Breast epithelium (tissue), 4 donors: ENCODE data around the gene SKIC3. TPM values are rescaled to one million over a fixed set of nuclear protein-coding genes. Genes with fewer than 3 reads are reported as not detected.

Experiments used
- DNase-seq, 2 donors: peaks; one replicate each; pipeline ENCODE4 v3.0.0-alpha.2; 2019; ENCODE audit warnings: low spot score in 2 of 2
- H3K27ac ChIP-seq, 2 donors: fragments of 200-600 bp; sonication (generic) in 1 of 2; one replicate each; pipeline ENCODE4 v1.5.1; 2016 to 2019; ENCODE audit warnings: mild to moderate bottlenecking in 1 of 2
- H3K27me3 ChIP-seq, 2 donors: fragments of 200-600 bp; sonication (generic) in 1 of 2; one replicate each; pipeline versions ENCODE4 v1.5.1 to v1.6.0; 2017 to 2019; ENCODE audit warnings: control low read depth in 1 of 2, mild to moderate bottlenecking in 1 of 2
- H3K36me3 ChIP-seq: fragments of 200-600 bp; one replicate; pipeline ENCODE4 v1.5.1; 2019
- H3K4me1 ChIP-seq, 2 donors: fragments of 200-600 bp; sonication (generic); one replicate each; pipeline ENCODE4 v1.5.1; 2016 to 2019; ENCODE audit warnings: control low read depth in 1 of 2
- H3K4me3 ChIP-seq, 3 donors: fragments of 200-600 bp; sonication (generic); 1 replicate in 2 of 3; 2 replicates in 1 of 3; pipeline ENCODE4 v1.5.1; 2016 to 2019; ENCODE audit warnings: mild to moderate bottlenecking in 3 of 3, moderate library complexity in 2 of 3
- H3K9me3 ChIP-seq, 2 donors: fragments of 200-600 bp; sonication (generic) in 1 of 2; one replicate each; pipeline ENCODE4 v1.5.1; 2016 to 2019; ENCODE audit warnings: control low read depth in 1 of 2
- POLR2A ChIP-seq: fragments of 450-650 bp; IDR thresholded peaks from one replicate; pipeline ENCODE4 v1.6.1; 2016; ENCODE audit warnings: antibody characterized with exemption, mild to moderate bottlenecking, moderate library complexity
- POLR2AphosphoS5 ChIP-seq, 3 donors: sonication (generic); formaldehyde crosslinking; IDR thresholded peaks; one replicate each; pipeline ENCODE4 v1.6.1; 2017; ENCODE audit warnings: antibody characterized with exemption in 3 of 3
- intact Hi-C: fragments of 100-400 bp; cut with DNase I; formaldehyde crosslinking; loops from one replicate; pipeline ENCODE4 v1.15.1; 2023; ENCODE audit warnings: low total_unique reads
- total RNA-seq, 3 donors: library from RNA; depleted of rRNA; stranded (reverse); fragments of >200 nt; gene quantifications; one replicate each; pipeline ENCODE4 v1.1.0, GENCODE V29; 2016
- TF ChIP-seq, protein P1 (sequence below), 3 donors: fragments of 450-650 bp; IDR thresholded peaks; one replicate each; pipeline ENCODE4 v1.5.1; 2016 to 2017; ENCODE audit warnings: antibody characterized with exemption in 3 of 3, mild to moderate bottlenecking in 3 of 3, moderate library complexity in 3 of 3

The SKIC3 gene
- total RNA-seq, 3 donors from 2014 or later = 78.6 to 119 (median 104) TPM

DNA sequence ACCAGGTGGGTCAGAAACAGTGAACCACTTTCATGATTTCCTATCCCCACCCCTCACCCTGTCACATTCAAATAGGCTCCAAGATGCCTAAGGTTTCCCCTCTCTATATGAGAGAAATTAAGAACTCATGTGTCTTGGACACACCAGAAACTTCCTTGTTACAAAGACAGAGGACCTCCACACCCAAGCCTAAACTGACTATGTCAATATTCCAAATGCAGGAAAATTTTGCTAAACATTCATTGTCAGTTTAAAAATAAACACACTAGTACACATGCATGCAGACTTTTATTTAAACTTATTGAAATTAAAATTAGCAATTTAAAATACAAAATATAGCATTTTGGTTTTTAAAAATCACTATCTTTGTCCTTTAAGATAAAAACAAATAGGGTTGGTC, 26.2 kb downstream of the SKIC3 start:
- no peaks in the 10 kb centered on the region for H3K27me3 ChIP-seq
- H3K9me3 ChIP-seq = no peaks in the 10 kb centered on the region
- H3K36me3 ChIP-seq = no peaks in the 10 kb centered on the region
- DNase-seq = no peak
- no peaks in the 10 kb centered on the region for H3K4me1 ChIP-seq
- TF ChIP-seq POLR2AphosphoS5 (IDR thresholded peaks at IDR 0.05) = no peak
- H3K4me3 ChIP-seq = no peak overlapping the region
- intact Hi-C loops = no loop called here
- no peak overlapping the region for H3K27ac ChIP-seq

DNA sequence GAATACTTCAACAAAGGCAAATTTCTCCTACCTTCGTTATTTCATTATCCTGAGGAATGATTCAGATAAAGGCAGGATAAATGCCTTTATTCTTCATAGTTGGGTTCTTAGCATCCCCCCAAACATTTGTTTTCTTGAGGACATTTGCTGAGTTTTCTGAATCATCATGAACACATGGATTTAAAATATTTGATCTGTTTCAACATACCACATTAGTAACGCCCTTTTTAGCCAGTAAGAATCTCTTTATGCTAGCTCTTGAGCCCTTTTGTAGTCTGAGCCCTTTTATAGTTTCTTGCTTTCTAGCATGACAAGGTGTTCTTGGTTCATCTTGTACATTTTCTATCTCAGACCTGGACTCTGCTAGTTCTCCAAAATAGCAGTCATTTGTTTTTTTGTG, 27.9 kb downstream of the SKIC3 start:
- intact Hi-C loops = no loop called here
- H3K36me3 ChIP-seq = no peaks in the 10 kb centered on the region
- DNase-seq = no peak

DNA sequence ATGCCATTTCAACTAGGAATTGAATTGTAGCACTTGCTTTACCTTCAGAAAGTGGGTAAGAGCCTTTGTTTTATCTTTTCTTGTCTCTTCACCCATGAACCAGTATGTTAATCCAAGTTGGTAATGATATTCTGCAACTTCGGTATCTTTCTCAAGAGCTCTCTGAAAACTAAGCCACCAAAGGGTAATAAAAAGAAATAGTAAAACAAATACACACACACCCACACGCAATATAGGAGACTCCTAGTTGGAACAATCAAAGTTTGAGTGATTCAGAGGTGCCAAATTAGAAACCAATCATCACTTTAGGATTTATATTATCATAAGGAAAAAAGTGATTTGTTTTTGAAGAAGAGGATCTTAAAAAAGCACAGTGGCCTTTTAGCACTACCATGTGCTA, 30.4 kb downstream of the SKIC3 start:
- no peak overlapping the region for H3K27ac ChIP-seq
- H3K4me3 ChIP-seq = no peak overlapping the region
- no peaks in the 10 kb centered on the region for H3K4me1 ChIP-seq
- H3K36me3 ChIP-seq = no peaks in the 10 kb centered on the region
- H3K27me3 ChIP-seq = no peaks in the 10 kb centered on the region
- no peak for DNase-seq
- H3K9me3 ChIP-seq = no peaks in the 10 kb centered on the region
- intact Hi-C loops = no loop called here
- no peak for TF ChIP-seq POLR2A
- TF ChIP-seq, protein P1, sequence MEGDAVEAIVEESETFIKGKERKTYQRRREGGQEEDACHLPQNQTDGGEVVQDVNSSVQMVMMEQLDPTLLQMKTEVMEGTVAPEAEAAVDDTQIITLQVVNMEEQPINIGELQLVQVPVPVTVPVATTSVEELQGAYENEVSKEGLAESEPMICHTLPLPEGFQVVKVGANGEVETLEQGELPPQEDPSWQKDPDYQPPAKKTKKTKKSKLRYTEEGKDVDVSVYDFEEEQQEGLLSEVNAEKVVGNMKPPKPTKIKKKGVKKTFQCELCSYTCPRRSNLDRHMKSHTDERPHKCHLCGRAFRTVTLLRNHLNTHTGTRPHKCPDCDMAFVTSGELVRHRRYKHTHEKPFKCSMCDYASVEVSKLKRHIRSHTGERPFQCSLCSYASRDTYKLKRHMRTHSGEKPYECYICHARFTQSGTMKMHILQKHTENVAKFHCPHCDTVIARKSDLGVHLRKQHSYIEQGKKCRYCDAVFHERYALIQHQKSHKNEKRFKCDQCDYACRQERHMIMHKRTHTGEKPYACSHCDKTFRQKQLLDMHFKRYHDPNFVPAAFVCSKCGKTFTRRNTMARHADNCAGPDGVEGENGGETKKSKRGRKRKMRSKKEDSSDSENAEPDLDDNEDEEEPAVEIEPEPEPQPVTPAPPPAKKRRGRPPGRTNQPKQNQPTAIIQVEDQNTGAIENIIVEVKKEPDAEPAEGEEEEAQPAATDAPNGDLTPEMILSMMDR (IDR thresholded peaks at IDR 0.05) = no peak
- no peak for TF ChIP-seq POLR2AphosphoS5 (IDR thresholded peaks at IDR 0.05)

More for the DNA sequence above, 27.9 kb downstream of the SKIC3 start:
- no peak overlapping the region for H3K4me3 ChIP-seq
- H3K27ac ChIP-seq = no peak overlapping the region
- H3K9me3 ChIP-seq = no peaks in the 10 kb centered on the region
- H3K4me1 ChIP-seq = no peaks in the 10 kb centered on the region
- TF ChIP-seq, protein P1 (IDR thresholded peaks at IDR 0.05) = no peak
- TF ChIP-seq POLR2A (no peak), POLR2AphosphoS5 (IDR thresholded peaks at IDR 0.05) (no peak)
- H3K27me3 ChIP-seq = no peaks in the 10 kb centered on the region

DNA sequence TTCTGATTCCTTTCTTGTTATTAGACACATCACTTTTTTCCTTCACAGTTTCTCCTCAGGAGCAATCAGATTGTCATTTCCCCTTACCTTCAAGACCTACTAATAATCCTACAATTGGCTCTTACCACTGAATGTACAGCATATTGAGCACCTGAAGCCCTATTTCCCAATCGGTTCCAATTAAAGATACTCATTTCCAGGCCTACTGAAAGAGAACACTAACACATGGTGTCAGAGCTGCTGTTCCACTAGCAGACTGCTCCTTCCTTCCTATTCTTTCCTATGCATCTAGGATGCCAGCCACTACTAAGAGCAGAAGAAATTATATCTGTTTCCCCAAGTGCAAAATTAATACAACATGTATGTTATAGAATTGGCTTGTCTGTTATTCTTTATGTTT, 34.6 kb downstream of the SKIC3 start:
- H3K36me3 ChIP-seq = no peaks in the 10 kb centered on the region

DNA sequence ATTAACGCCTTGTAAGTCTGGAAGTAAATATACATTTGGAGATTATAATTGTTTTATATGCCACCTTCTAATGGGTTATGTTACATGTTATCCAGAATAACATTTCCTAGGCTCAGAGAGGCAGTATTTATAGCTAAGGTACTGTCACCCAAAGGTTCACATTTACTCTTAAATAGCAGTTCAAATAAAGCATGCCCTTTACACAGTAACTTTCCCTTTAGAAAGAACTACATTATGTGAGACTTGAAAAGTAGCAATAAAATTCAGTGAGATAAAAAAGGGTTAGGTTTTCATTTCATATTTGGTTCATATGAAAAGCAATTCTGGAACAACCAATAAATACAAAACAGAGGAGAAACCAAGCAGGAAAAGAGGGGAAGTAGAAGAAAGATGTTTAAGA, 35.1 kb downstream of the SKIC3 start:
- TF ChIP-seq, protein P1 (IDR thresholded peaks at IDR 0.05) = no peak
- TF ChIP-seq POLR2A (no peak), POLR2AphosphoS5 (IDR thresholded peaks at IDR 0.05) (no peak)
- no peak for DNase-seq
- Histone ChIP-seq H3K27me3 (no peaks in the 10 kb centered on the region), H3K4me3 (no peak overlapping the region), H3K27ac (no peak overlapping the region), H3K36me3 (no peaks in the 10 kb centered on the region), H3K4me1 (no peaks in the 10 kb centered on the region), H3K9me3 (no peaks in the 10 kb centered on the region)
- intact Hi-C loops = no loop called here

More for the DNA sequence above, 34.6 kb downstream of the SKIC3 start:
- Histone ChIP-seq H3K9me3 (no peaks in the 10 kb centered on the region), H3K27me3 (no peaks in the 10 kb centered on the region), H3K4me3 (no peak overlapping the region), H3K4me1 (no peaks in the 10 kb centered on the region), H3K27ac (no peak overlapping the region)
- intact Hi-C loops = no loop called here
- DNase-seq = no peak
- no peak for TF ChIP-seq POLR2AphosphoS5 (IDR thresholded peaks at IDR 0.05)
- no peak for TF ChIP-seq POLR2A
- TF ChIP-seq, protein P1 (IDR thresholded peaks at IDR 0.05) = no peak

DNA sequence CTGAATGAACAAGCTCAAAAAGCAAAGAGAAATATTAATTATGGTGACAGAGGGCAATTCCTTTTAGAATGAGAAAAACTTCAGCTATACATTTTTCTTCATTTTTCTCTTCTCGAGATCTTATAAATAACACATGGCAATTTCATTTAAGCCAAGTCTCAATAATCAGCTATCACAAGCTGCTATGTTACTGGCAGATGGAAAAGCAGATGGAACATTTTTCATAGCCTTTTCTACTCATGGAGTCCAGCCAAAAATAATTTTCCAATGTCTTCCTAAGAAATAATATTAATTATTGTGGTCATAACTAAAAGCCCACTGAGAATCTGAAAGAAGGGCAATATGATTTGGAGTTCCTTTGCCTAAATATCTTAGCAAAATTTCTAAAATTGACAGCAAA, 35.6 kb downstream of the SKIC3 start:
- intact Hi-C loops = no loop called here
- Histone ChIP-seq H3K4me3 (no peak overlapping the region), H3K36me3 (no peaks in the 10 kb centered on the region), H3K9me3 (no peaks in the 10 kb centered on the region), H3K27ac (no peak overlapping the region), H3K4me1 (no peaks in the 10 kb centered on the region), H3K27me3 (no peaks in the 10 kb centered on the region)
- no peak for DNase-seq
- TF ChIP-seq POLR2AphosphoS5 (IDR thresholded peaks at IDR 0.05) (no peak), POLR2A (no peak)
- TF ChIP-seq, protein P1 (IDR thresholded peaks at IDR 0.05) = no peak
